ENCODE results near the gene INAFM1.

Gene INAFM1

DNA sequence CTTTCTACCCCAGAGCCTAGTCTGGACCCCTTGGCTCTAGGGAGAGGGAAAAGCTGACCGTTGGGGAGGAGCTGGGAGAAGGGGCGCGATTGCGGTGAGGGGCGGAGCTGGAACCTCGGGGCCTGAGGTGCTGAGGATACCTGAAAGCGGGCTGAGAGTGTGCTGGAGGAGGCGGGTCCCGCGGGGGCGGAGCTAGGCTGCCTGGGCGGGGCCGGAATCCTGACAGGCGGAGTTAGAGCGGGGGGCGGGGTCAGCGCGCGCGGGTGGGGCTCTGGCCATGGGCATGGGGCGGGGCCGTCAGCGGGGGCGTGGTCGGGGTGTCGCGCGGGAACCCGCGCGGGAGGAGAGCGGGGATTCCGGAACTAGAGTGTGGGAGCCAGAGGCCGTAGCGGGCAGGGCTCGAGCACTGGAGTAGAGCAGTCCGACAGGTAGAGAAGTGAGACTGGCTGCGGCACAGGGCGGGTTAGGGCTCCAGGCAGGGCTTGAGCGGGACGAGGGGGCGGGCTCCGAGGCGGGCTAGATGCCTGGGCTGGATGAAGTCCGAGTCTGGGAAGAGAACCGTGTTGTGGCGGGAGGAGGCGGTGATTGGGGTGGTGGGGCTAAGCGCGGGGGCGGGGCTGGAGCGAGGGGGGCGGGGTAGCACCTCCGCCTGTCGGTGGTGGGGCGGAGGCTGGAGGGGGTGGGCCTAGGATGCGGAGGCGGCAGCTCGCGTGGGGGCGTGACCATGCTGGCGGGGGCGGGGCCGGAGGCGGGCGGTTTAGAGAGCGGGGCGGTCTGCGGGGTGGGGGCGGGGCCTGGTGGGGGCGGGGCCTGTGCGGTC, at the start of gene INAFM1:
Gene INAFM1 (plus strand): TSS at position 815 of the 820 bp plus-strand sequence. CDS start 35 bp downstream, outside the sequence.
- in situ Hi-C loops (cut with MboI; ENCODE audit: low sequenced_read_pairs) = no loop called here

GRCh38 chr19:47225746-47226425, 48.8 kb upstream of the INAFM1 start:
- in situ Hi-C loops (cut with MboI; ENCODE audit: low sequenced_read_pairs) = no loop called here

DNA sequence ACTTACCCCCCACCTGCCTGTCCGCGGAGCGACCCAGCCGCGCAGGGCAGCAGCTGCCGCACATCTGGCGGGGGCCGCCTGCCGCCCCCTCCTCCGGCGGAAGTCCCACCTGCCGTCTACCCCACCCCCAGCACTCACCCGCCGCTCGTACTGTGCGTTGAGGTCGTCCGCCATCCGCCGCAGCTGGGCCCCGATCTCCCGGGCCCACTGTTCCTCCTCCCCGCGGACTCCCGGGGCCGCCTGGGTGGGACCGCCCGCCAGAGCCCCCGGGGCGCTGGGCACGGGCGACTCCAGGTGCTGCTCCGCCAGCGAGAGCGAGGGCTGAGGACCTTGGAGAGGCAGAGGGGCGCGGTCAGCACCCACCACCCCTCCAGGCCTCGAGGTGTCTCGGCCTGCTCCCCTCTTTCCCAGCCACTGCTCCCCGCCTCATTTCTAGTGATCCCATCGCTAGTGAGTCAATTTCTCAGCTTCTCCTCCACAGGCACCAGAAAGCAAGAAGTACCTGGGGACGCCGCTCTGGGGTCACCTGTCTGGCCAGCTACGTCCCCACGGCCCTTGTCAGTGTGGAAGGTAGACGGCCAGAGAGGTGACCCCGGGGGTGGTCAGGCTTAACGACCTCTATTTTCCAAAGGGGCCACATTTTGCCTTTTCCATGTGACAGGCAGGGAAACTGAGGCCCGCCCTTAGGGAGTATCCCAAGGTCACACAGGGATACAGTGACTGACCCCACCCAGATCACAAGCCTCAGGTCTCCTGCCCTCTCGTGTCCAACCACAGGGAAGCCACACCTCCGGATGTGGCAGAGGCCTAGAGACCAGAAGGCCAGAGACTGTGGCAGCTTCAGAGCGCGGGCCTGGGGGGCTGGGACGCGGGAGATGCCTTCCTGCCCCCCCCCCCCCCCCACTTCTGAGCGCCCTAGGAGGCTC, 48.0 kb upstream of the INAFM1 start:
- in situ Hi-C loops (cut with MboI; ENCODE audit: low sequenced_read_pairs) = no loop called here

GRCh38 chr19:47227352-47228167, 47.1 kb upstream of the INAFM1 start:
- in situ Hi-C loops (cut with MboI; ENCODE audit: low sequenced_read_pairs) = no loop called here

- in situ Hi-C loops (cut with MboI; ENCODE audit: low sequenced_read_pairs) = no loop called here
Measured at GRCh38 chr19:47228168-47228936, 46.3 kb upstream of the INAFM1 start.

DNA sequence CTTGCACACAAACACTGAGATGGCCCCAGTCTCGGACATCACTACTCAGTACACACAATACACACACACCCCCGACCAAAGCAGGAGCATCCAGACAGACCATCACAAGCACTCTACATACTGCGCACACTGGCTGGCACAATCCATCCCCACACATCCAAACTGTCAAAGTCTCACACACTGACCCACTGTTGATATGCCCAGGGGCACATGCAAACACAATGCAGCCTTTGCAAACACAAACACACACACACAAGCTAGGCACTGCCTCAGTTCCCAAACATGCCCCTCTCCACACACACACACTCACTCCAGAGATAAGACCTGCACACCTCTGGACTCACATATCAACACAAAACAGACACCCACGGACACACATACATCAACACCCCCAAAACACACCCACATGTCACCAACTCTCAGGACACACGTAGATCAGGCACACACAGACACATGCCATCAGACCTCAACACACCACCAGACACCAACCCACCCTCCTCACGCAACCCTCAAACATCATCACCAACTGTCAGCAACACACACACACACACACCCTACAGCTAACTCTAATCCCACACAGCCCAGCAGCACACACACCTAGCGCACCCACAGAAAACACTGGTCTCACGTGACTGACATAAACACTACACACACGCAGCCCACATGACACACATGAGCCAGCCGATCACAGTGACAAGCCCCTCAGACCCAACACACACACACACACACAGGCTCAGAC, 45.6 kb upstream of the INAFM1 start:
- in situ Hi-C loops (cut with MboI; ENCODE audit: low sequenced_read_pairs) = no loop called here

GRCh38 chr19:47229676-47230053, 45.0 kb upstream of the INAFM1 start:
- in situ Hi-C loops (cut with MboI; ENCODE audit: low sequenced_read_pairs) = no loop called here

DNA sequence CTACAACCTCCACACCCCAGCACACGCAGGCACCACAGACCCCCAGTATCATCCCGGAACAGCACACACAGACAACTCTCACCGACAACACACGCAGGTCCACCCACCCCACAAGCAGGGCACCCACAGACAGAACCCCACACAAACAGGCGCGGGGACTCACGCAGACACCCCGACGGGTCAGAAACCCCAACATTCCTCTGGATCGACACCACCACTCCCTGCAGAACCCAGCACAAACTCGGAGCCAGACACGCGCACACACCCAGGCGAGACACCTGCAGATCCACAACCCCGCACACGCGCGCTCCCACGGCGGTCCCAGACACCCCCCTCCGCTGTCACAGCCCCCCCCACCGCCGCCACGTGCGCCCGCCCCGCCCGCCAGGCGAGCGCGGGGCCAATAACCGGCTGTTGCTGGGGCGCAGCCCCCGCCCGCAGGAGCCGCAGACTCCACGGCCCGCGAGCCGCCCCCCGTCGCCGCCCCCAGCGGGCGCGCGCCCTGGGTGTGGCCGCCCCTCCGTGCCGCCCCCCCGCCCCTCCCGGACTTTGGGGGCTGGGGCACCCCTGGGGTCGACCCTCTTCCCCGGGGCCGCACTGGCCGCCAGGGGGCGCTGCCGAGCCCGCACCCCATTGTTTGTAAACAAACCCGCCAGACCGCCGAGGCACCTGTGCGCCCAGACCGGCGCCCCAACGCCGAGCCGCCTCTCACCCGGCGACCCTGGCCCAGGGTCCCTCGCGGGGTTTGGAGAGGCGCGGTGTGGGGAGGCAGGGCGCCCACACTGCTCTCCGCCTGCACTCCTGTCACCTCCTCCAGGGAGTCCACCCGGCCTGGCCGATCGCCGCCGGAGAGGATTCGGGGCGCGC, 44.4 kb upstream of the INAFM1 start:
- in situ Hi-C loops (cut with MboI; ENCODE audit: low sequenced_read_pairs) = no loop called here

DNA sequence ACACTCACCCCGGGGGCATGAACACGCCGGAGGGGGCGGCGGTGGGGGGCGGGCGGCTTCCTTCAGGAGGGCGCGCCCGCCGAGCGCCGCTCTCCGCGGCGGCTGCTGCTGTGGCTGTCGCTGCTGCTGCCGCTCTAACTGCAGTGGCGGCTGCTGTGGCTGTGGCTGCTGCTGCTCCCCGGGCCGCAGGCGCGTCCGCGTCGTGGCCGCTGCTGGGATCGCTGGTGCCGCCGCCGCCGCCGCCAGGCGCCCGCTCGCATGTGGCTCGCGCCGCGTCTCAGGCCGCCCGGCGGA, 43.8 kb upstream of the INAFM1 start, which contains the start of gene BBC3:
Gene BBC3 (minus strand): TSS at position 279 of the 294 bp plus-strand sequence. CDS start 2,768 bp downstream, outside the sequence.
- in situ Hi-C loops (cut with MboI; ENCODE audit: low sequenced_read_pairs) = no loop called here

DNA sequence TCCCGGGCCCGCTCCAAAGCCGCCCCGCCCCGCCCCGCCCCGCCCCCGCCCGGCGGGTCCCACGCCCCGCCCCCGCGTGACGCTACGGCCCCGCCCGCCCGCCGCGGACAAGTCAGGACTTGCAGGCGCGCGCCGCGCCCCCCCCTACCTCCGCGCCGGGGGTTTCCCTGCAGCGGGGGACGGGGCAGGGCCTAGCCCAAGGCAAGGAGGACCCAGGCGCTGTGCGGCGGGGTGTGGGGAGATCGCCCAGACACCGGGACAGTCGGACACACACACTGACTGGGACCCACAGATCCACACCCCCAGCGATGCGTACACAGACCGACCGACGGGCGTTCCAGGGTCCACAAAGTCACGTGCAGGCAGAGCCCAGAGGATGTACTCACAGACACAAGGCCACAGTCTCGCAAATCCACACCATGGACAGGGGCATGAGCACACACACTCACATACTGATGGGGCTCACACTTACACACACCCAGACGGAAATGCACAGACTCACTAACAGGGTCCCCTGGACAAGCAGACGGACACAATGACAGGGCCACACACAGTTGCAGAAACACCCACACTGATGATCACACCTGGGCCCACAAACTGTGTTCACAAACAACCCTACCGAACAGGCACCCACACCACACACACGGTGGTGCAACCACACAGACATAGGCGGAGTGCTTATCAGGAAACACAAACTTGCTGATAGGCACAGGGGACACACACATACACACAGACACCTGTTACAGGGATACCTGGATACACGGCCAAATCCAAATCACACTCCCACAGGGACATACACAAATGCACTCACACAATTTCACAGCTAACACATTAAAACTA, 43.2 kb upstream of the INAFM1 start:
- in situ Hi-C loops (cut with MboI; ENCODE audit: low sequenced_read_pairs) = no loop called here

DNA sequence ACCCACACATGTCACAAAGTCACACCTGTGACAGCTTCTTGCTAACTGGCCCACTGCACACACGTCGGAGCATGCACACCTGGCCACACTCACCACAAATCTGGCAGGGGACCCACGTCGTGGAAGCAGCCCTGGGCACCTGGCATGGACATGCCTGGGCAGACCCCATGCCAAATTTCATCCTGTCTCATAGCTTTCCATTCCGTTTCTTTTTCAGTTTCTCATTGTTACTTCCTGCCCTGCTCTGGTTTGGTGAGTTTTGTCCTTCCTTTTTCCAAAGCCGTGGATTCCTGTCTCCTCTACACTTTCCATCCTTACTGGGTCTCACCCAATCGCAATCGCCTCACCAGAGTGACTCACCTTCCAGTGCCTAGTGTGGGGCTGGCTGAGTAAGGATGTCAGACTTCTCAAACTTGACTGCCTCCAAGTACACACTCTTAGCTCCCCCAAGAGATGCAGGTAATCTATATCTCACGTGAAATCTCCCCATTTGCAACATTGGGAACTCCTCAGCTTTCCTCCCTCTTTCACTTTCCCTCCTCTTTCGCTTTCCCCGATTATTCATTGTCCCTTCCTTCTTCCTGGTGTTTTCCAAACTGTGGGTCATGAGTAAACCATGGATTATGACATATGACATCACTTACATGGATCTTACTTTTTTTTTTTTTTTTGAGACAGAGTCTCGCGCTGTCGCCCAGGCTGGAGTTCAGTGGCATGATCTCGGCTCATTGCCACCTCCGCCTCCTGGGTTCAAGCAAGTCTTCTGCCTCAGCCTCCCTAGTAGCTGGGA, 42.1 kb upstream of the INAFM1 start:
- in situ Hi-C loops (cut with MboI; ENCODE audit: low sequenced_read_pairs) = no loop called here

DNA sequence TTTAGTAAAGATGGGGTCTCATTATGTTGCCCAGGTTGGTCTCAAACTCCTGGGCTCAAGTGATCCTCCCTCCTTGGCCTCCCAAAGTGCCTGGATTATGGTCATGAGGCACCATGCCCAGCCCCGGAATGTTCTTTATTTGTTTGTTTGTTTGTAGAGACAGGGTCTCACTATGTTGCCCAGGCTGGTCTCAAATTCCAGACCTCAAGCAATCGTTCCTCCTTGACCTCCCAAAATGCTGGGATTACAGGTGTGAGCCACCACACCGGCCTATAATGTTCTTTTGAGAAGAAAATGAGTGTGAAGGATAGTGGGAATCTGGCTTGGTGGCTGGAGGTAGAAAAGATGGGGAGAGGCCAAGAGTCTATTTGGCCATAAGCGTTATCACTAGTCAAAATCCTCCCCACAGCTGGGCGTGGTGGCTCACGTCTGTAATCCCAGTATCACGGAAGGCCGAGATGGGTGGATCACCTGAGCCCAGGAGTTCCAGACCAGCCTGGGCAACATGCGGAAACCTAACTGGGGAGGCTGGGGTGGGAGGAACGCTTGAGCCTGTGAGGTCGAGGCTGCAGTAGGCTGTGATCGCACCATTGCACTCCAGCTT, 38.5 kb upstream of the INAFM1 start:
- in situ Hi-C loops (cut with MboI; ENCODE audit: low sequenced_read_pairs) = no loop called here

- in situ Hi-C loops (cut with MboI; ENCODE audit: low sequenced_read_pairs) = no loop called here
Measured at GRCh38 chr19:47239152-47239551, 35.5 kb upstream of the INAFM1 start.

DNA sequence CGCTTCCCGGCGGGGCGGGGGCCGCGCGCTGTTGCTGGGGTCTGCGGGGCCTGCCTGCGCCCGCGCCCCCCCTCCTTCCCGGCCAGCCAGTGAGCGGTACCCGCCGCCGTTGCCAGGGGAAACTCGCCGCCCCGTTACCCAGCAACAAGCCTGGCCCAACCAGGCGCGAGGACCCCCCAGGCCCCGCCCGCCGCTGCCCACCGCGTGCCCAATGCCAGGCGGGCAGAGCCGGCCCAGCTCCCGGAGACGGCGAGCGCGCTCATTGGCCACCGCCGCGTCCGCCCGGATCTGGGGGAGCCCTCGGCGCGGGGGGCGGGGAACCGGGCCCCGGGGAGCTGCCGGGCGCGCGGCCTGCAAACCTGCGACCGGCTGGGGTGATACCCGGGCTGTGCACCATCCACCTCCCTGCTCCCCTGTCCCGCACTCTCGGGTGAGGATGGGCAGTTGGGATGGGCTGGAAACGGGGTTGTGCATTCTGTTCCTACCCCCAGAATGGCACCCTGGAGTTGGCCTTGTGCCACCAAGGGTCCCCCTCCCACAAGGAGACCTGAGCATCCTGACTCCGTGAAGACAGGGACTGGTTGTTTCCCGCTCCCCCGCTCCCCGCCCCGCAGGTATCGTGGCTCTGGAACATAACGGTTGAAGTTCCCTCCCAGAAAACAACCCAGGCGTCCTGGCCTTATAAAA, 34.9 kb upstream of the INAFM1 start:
- in situ Hi-C loops (cut with MboI; ENCODE audit: low sequenced_read_pairs) = no loop called here

GRCh38 chr19:47240556-47240955, 34.1 kb upstream of the INAFM1 start:
- in situ Hi-C loops (cut with MboI; ENCODE audit: low sequenced_read_pairs) = no loop called here
